CD14-positive monocyte (primary cell): ENCODE results near the gene PDE4B. TPM values are rescaled to one million over a fixed set of nuclear protein-coding genes. Genes with fewer than 3 reads are reported as not detected.

Experiments used
- DNase-seq, 3 donors: peaks; one replicate each; pipeline ENCODE4 v3.0.0-alpha.2; 2011 to 2022
- H2AFZ ChIP-seq: 2 replicates; pipeline ENCODE4 v1.6.0; 2012; ENCODE audit warnings: mild to moderate bottlenecking, low read depth, low read length, inconsistent platforms; ENCODE audit not compliant: insufficient read depth, poor library complexity, severe bottlenecking
- H3K27ac ChIP-seq, 2 donors: 1 replicate in 1 of 2; 2 replicates in 1 of 2; pipeline ENCODE4 v1.5.1; 2012 to 2013; ENCODE audit warnings: low read length in 2 of 2, control low read depth in 1 of 2, inconsistent platforms in 1 of 2, low read depth in 1 of 2, mild to moderate bottlenecking in 1 of 2
- H3K27me3 ChIP-seq, 2 donors: one replicate each; pipeline versions ENCODE4 v1.6.0 to v1.6.1; 2011 to 2013; ENCODE audit warnings: low read length in 2 of 2; ENCODE audit not compliant: control insufficient read depth in 2 of 2, insufficient read depth in 2 of 2
- H3K36me3 ChIP-seq, 2 donors: replicated peaks in 1 of 2; 1 replicate in 1 of 2; 2 replicates in 1 of 2; pipeline versions ENCODE4 v1.5.1 to v1.6.1; 2012 to 2013; ENCODE audit warnings: low read length in 2 of 2, control low read depth in 1 of 2, inconsistent platforms in 1 of 2, mild to moderate bottlenecking in 1 of 2; ENCODE audit not compliant: insufficient read depth in 2 of 2, control insufficient read depth in 1 of 2
- H3K4me1 ChIP-seq, 2 donors: 1 replicate in 1 of 2; 2 replicates in 1 of 2; pipeline versions ENCODE4 v1.5.1 to v1.6.1; 2012 to 2013; ENCODE audit warnings: low read length in 2 of 2, control low read depth in 1 of 2, inconsistent platforms in 1 of 2, mild to moderate bottlenecking in 1 of 2, moderate library complexity in 1 of 2; ENCODE audit not compliant: insufficient read depth in 2 of 2, control insufficient read depth in 1 of 2
- H3K4me2 ChIP-seq: replicated peaks from 2 replicates; pipeline ENCODE3; 2012; ENCODE audit warnings: low read length, moderate library complexity, mild to moderate bottlenecking; ENCODE audit not compliant: poor library complexity, severe bottlenecking; ENCODE audit errors: extremely low read depth
- H3K4me3 ChIP-seq, 3 experiments: fragments of 200-600 bp in 1 of 3; sonication (generic) in 1 of 3; replicated peaks in 1 of 3; 1 replicate in 2 of 3; 2 replicates in 1 of 3; pipeline ENCODE4 v1.5.1; 2011 to 2013; ENCODE audit warnings: low read length in 3 of 3, mild to moderate bottlenecking in 3 of 3, control low read depth in 2 of 3, low read depth in 2 of 3, inconsistent platforms in 1 of 3, moderate library complexity in 1 of 3
- H3K79me2 ChIP-seq: 2 replicates; pipeline ENCODE4 v1.6.0; 2012; ENCODE audit warnings: mild to moderate bottlenecking, control low read depth, inconsistent platforms, low read length, moderate library complexity; ENCODE audit not compliant: insufficient read depth
- H3K9ac ChIP-seq: 2 replicates; pipeline ENCODE4 v1.6.0; 2017; ENCODE audit warnings: low read length, mild to moderate bottlenecking; ENCODE audit not compliant: insufficient read depth, poor library complexity, severe bottlenecking
- H3K9me3 ChIP-seq, 2 donors: replicated peaks in 1 of 2; 1 replicate in 1 of 2; 2 replicates in 1 of 2; pipeline versions ENCODE4 v1.5.1 to v1.6.1; 2012 to 2013; ENCODE audit warnings: low read length in 2 of 2, control low read depth in 1 of 2; ENCODE audit not compliant: control insufficient read depth in 1 of 2, insufficient read depth in 1 of 2
- H4K20me1 ChIP-seq: 2 replicates; pipeline ENCODE4 v1.6.0; 2012; ENCODE audit warnings: mild to moderate bottlenecking, low read length, control low read depth, moderate library complexity; ENCODE audit not compliant: insufficient read depth
- H3K27ac Mint-ChIP-seq, 7 donors: one replicate each; pipeline ENCODE4 v1.8.0; 2020; ENCODE audit warnings: mild to moderate bottlenecking in 7 of 7, mixed read lengths in 7 of 7, moderate library complexity in 6 of 7, inconsistent platforms in 2 of 7
- H3K27me3 Mint-ChIP-seq, 3 donors: one replicate each; pipeline ENCODE4 v1.8.0; 2021 to 2022; ENCODE audit warnings: low read depth in 3 of 3, mild to moderate bottlenecking in 3 of 3, mixed read lengths in 3 of 3, moderate library complexity in 3 of 3, inconsistent platforms in 1 of 3
- H3K36me3 Mint-ChIP-seq, 2 donors: one replicate each; pipeline ENCODE4 v1.8.0; 2020; ENCODE audit warnings: mixed read lengths in 2 of 2, inconsistent platforms in 1 of 2, mild to moderate bottlenecking in 1 of 2
- H3K4me1 Mint-ChIP-seq: one replicate; pipeline ENCODE4 v1.8.0; 2020; ENCODE audit warnings: mild to moderate bottlenecking, mixed read lengths
- H3K4me3 Mint-ChIP-seq, 2 donors: one replicate each; pipeline ENCODE4 v1.8.0; 2020; ENCODE audit warnings: mild to moderate bottlenecking in 2 of 2, mixed read lengths in 2 of 2, moderate library complexity in 1 of 2
- H3K9me3 Mint-ChIP-seq, 7 donors: one replicate each; pipeline ENCODE4 v1.8.0; 2020 to 2022; ENCODE audit warnings: mixed read lengths in 7 of 7, mild to moderate bottlenecking in 6 of 7, moderate library complexity in 6 of 7, inconsistent platforms in 2 of 7
- CTCF ChIP-seq: fragments of 200-600 bp; IDR thresholded peaks from one replicate; pipeline ENCODE4 v1.8.0; 2022; ENCODE audit warnings: antibody characterized with exemption, mild to moderate bottlenecking
- WGBS: methylation state at CpG from one replicate; pipeline ENCODE4 v1.1.5; 2013; ENCODE audit warnings: missing lambda C conversion rate; ENCODE audit not compliant: insufficient coverage; 5-methylcytosine and 5-hydroxymethylcytosine counted together
- intact Hi-C, 2 donors: fragments of 100-400 bp; cut with micrococcal nuclease; formaldehyde crosslinking; loops; one replicate each; pipeline versions ENCODE4 v1.15.0 to v1.15.1; 2023
- polyA plus RNA-seq, 3 donors: library from polyadenylated mRNA; depleted of rRNA in 1 of 3; unstranded in 2 of 3; stranded (reverse) in 1 of 3; fragments of 300-500 nt in 2 of 3; fragments of >200 nt in 1 of 3; fragmentation: Illumina TruSeq in 2 of 3; gene quantifications; 1 replicate in 2 of 3; 2 replicates in 1 of 3; pipeline ENCODE4 v1.2.3, GENCODE V29; 2012 to 2021

Gene PDE4B
- polyA plus RNA-seq, 3 donors: 17.2 to 52.8 (median 25.2) TPM

GRCh38 chr1:66352792-66353191 lies 560.1 kb downstream of the PDE4B start:
- peaks cover 8 to 26% of the 10 kb centered on the region in 2 donors for H3K36me3 ChIP-seq
- peaks cover 0 to 2% (median 0%) of the 10 kb centered on the region in 7 donors for H3K9me3 Mint-ChIP-seq
- no peak overlapping the region for H3K9ac ChIP-seq
- DNase-seq: no peak
- intact Hi-C loops: no loop called here
- no peak overlapping the region for H2AFZ ChIP-seq
- WGBS: 92% methylated on average over 2 of the region's 2 CpGs
- H3K79me2 ChIP-seq: peaks cover 58% of the 10 kb centered on the region
- peaks cover 20 to 39% of the 10 kb centered on the region in 2 donors for H3K4me1 ChIP-seq
- H3K27me3 Mint-ChIP-seq: no peaks in the 10 kb centered on the region
- peaks cover 47% of the 10 kb centered on the region for H3K4me1 Mint-ChIP-seq
- peaks cover 39 to 47% of the 10 kb centered on the region in 2 donors for H3K36me3 Mint-ChIP-seq
- H3K27ac ChIP-seq: no peak overlapping the region
- H3K9me3 ChIP-seq: no peaks in the 10 kb centered on the region
- H3K4me3 ChIP-seq: no peak overlapping the region
- no peak for TF ChIP-seq CTCF
- H3K4me2 ChIP-seq: no peak overlapping the region
- no peak overlapping the region for H3K4me3 Mint-ChIP-seq
- H3K27me3 ChIP-seq: no peaks in the 10 kb centered on the region
- peaks cover 59% of the 10 kb centered on the region for H4K20me1 ChIP-seq
- H3K27ac Mint-ChIP-seq: no peak overlapping the region

- Mint-ChIP-seq H3K9me3 (peaks cover 0 to 2% (median 0%) of the 10 kb centered on the region in 7 donors), H3K36me3 (peaks cover 43 to 51% of the 10 kb centered on the region in 2 donors), H3K4me1 (peaks cover 47% of the 10 kb centered on the region), H3K27ac (peak overlapping the region in 1 of 7 donors; percentile 26), H3K27me3 (no peaks in the 10 kb centered on the region), H3K4me3 (no peak overlapping the region)
- intact Hi-C loops: no loop called here
- 97% methylated on average over 5 of the region's 5 CpGs for WGBS
- Histone ChIP-seq H3K4me1 (peaks cover 20 to 39% of the 10 kb centered on the region in 2 donors), H4K20me1 (peaks cover 56% of the 10 kb centered on the region), H2AFZ (no peak overlapping the region), H3K9me3 (no peaks in the 10 kb centered on the region), H3K27ac (no peak overlapping the region), H3K4me2 (no peak overlapping the region), H3K36me3 (peaks cover 8 to 31% of the 10 kb centered on the region in 2 donors), H3K27me3 (no peaks in the 10 kb centered on the region), H3K79me2 (peaks cover 54% of the 10 kb centered on the region), H3K9ac (no peak overlapping the region), H3K4me3 (no peak overlapping the region)
- no peak for TF ChIP-seq CTCF
- DNase-seq: no peak
These were observed 560.6 kb downstream of the PDE4B start for GRCh38 chr1:66353257-66353656.
